GM21381 (cell line): Measurements from ENCODE around the gene BID.

ENCODE experiments used
- ATAC-seq: cut with Tn5 transposase; IDR thresholded peaks from one replicate; pipeline ENCODE4 v1.9.1; 2021; ENCODE audit warnings: mild to moderate bottlenecking, moderate library complexity; ENCODE audit not compliant: unreplicated experiment

BID gene

DNA sequence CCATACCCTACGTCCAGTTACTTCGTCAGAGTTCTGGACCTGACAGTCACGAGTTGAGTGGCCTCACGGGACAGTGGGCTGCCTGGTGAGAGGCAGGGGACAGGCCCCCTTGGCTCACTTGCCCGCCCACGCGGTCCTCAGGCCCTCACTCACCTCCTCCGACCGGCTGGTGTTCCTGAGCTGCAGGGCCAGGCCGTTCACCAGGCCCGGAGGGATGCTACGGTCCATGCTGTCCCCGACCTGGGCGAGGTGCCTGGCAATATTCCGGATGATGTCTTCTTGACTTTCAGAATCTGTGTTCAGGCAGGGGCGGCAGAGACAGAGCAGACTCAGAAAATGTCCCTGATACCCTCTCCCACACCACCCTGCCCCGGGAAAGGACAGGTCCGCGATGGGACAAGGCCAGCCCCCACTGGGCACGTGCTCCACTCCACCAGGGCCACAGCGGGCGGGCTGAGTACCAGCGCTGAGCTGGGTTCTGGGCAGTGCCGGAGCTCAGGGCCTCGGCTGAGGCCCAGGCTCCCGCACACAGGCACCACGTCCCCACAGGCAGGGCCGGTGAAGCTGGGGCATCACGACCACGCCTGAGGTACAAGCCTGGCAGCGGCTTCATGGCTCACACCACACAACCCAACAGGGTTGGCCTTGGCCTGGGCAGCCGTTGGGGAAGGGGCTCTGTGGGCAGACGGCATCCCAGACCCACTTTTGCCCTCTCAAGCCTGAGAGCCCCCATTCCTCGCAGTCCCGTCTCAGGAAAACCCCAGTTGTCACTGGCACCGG, 34.9 kb downstream of the BID start:
- no peak for ATAC-seq

DNA sequence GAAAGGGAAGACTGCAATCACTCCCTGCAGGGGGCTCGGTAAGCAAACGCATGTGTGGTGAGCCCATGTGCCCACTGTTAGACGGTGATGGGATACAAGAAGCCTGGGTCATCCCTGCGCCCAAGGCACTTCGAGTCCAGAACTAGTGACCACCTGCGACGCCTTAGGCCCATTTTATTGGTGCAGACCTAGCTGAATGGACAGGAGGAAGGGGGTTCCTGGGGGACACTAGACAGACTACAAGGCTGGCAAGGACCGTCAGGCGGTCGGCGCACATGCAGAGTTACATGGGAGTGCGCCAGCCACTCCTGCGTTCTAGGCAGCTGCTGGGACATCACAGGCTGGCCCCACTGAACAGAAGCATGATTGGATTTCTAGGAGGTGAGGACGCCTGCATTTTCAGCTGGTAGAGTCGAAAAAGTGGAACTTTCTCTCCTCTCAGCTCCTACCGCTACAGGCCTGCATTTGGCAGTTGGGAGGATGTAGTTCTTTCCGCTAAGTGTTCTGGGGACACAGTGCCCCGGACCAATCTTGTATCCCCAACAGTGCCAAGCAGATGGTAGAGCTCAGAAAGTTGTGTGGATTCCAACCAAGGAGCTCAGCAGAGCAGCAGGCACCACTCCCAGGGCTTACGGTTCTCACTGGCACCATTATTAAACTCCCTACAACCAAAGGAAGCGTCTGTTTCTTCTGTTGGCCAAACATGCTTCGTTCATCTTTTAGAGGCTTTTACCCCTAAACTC, 35.7 kb downstream of the BID start:
- ATAC-seq = no peak

DNA sequence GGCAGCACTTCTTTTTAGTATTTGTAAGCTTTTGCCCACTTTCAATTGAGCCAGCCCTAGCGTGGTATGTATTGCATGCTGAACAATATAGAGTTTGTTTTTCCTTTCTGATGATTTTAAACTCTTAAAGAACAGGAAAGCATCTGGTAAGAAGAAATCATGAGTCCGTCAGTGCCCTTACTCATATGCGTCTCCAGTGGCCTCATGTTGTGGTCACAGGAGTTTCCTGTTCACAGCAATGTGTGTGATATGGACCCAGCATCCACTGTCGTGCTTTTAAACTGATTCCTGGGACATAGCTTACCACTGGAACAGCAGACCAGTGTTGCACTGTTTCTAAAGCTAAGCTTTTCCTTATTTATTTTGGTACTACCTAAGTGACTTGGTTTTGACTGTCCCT, 40.1 kb downstream of the BID start:
- no peak for ATAC-seq

DNA sequence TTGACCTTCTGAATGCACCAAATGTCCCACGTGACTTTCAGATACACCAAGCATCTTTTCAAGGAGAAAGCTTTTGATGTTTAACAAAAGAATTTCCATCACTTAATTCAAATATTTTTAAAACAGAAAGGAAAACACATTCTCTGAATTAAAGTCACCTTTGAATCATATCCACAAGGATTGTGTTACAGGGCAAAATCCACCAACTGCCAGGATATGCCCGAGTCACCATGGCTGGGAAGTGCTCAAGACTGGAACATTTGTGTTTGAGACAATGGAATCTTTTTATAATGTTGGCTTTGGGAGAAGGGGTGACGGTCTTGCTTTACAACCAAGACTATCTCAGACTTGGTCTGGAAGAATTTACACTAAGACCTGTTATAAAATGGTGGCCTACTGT, 40.8 kb downstream of the BID start:
- no peak for ATAC-seq

DNA sequence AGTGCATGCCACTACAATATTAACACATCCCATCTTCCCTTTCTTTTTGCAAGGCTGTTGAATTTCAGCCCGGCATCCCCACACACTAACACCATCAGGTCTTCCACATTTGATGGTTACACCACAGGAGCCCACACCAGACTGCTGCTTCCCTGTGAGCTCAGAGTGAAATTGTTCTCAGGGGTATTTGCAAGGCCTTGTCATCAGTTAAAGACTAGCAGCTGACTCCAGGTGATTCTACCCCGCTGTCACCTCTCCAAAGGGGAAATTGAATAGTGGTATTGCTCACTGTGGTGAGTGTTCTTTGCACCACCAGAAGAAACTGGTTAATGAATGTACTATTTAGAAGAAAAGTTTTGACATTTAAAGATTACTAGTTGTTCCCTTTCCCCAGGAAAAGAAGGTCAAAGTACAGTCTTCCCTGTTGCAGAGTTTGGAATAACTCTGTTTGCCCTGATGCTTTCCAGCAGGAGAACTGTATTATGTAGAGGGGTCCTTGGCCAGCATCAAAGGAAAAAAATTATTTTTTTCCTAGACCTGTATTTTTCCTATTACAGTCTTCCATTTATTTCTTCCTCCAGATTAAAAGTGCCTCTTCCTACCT, 41.9 kb downstream of the BID start:
- no peak for ATAC-seq

DNA sequence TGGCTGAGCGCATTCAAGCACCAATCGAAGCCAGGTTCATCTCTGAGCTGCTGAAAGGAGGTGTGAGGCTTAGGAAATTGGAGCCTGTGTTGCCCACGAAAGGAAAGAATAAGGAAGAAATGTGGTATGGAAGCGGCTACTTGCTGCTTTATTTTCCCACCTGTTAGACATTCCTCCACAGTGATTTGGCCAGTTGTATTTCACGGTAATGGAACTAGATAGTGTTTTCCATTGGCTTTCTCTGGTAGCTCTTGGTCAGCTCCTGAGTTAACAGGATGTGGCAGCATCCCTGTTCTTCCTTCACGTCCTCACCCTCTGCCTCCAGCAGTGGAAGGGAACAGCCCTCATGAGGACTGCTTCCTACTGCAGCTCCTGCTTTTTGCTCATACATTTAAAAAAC, 44.7 kb downstream of the BID start:
- no peak for ATAC-seq

DNA sequence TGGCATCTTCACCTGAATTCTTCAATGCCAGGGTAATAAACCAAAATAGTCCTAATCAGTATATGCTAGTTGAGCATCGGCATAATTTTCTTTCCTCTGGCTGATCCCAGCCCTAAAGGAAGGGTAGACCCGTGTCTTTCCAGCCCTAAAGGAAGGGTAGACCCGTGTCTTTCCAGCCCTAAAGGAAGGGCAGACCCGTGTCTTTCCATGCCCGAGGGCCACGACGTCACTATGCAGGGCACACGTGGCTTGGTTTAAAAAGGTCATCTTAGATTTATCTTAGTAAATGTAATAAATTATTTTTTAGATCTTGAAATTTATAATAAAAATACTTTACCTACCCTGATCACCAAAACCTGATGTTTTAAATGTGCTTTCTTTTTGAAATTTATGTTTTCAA, 45.5 kb downstream of the BID start:
- ATAC-seq = no peak

DNA sequence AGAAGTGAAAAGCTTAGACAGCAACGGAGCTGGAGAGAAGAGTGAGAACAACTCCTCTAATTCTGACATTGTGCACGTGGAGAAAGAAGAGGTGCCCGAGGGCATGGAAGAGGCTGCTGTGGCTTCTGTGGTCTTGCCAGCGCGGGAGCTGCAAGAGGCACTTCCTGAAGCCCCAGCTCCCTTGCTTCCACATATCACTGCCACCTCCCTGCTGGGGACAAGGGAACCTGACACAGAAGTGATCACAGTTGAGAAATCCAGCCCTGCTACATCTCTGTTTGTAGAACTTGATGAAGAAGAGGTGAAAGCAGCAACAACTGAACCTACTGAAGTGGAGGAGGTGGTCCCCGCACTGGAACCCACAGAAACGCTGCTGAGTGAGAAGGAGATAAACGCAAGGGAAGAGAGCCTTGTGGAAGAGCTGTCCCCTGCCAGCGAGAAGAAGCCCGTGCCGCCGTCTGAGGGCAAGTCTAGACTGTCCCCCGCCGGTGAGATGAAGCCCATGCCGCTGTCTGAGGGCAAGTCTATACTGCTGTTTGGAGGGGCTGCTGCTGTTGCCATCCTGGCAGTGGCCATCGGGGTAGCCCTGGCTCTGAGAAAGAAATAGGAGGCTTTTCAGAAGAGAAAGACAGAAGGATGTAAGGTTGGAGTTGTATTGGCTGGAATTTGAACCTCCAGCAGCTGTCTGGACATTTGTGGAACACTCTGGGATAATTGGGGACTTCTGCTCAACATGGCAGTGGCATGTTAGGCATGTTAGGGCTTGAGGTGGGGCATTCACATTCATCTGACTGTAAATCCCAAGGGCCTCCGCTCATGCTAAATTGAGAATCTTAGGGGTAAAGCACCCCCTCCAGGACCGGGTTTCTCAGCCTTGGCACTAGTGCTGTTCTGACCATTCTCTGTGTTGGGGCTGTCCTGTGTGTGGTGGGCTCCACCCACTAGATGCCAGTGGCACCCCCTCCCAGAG, 47.1 kb downstream of the BID start:
- ATAC-seq = no peak

DNA sequence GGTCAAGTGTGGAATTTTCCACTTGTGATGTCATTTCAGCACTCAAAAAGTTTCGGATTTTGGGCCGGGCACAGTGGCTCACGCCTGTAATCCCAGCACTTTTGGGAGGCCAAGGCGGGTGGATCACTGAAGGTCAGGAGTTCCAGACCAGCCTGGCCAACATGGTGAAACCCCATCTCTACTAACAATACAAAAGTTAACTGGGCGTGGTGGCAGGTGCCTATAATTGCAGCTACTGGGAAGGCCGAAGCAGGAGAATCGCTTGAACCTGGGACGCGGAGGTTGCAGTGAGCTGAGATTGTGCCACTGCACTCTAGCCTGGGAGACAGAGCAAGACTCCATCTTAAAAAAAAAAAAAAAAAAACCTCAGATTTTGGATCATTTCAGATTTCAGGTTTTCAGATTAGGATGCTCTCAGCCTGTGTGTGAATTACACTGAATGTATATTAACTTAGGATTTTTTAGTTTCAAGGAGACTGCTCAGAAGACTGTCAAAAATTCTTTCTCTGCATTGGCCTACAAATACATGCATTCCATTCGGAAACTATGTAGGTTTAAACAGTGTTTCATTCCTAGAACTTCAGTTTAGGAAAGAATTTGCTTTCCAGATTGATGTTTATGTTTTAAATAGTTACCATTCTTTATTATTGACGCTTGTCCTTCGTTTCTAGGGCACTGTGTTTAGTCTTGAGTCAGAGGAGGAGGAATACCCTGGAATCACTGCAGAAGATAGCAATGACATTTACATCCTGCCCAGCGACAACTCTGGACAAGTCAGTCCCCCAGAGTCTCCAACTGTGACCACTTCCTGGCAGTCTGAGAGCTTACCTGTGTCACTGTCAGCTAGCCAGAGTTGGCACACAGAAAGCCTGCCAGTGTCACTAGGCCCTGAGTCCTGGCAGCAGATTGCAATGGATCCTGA, 48.0 kb downstream of the BID start:
- ATAC-seq = no peak

DNA sequence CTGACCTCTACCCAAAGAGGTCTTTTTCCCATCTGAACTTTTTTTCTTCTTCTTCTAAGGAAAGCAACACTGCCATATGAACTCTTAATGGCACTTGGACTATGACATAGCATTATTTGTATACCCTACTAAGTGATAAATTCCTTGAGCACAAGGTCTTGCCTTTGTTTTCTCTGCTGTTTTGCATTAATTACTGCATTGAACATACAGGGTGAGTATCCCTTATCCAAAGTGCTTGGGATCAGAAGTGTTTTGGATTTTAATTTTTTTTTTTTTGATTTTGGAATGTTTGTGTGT, 48.8 kb downstream of the BID start:
- ATAC-seq = no peak

DNA sequence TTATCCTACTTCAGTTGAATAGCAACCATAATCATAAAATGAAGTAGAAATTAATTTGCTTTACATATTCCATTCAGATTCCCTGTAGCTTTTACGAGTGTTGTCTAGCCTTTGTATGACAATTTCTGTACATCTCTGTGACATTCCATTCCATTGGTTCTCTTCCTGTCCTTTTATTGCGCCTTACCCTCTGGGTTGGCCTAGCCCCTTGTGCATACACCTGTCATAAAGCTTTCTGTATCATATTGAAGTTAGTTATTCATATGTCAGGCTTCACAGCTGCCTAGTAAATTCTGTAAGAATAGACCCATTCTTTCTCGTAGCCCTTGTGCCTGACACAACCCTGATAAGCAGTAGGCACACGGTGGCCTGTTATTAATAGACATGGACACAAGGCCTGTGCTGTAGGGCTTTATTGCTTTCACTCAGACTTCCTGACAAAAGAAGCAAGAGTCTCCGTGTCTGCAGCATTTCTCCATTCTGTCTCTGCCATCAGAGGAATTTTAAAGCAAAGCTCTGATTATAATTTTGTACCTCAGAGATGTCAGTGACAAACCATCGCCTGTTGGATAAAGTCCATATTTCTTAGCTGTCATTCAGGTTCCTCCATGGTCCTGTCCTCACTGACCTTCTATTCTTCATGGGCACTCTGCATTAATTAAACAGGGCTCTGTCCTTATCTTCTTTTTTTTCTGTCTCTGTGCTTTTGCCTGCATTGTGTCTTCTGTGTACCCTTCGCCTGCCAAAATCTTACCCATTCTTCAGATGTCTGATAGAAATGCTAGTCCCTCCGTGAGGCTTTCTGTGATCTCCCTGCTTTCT, 49.4 kb downstream of the BID start:
- no peak for ATAC-seq

DNA sequence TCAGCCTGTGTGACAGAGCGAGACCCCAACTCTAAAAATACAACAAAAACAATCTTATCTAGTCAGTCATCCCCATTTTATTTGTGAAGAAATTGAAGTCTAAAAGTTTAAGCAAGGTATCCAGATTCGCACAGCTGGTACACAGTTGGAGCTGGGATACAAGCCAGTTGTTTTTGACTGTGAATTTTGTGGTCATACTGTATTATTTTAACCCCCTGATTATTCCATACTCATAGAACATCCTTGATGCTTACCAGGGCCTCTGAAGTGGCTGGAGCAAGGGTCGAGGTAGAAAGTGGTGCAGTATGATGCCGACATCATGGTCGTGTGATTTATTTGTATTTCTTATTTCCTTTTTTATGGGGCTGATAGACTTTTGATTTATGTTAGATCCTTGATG, 50.0 kb downstream of the BID start:
- no peak for ATAC-seq

DNA sequence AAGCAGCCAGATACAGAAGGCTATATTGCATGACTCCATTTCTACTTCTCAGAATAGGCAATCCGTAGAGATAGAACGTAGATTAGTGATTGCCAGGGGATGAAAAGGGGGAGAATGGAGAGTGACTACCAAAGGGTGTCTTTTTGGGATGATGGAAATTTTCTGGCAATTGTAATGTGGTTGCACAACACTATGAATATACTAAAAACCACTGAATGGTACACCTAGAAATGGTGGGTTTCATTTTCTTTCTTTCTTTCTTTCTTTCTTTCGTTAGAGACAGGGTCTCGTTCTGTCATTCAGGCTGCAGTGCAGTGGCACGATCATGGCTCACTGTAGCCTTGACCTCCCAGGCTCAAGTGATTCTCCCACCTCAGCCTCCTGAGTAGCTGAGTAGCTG, 54.4 kb downstream of the BID start:
- ATAC-seq = no peak

DNA sequence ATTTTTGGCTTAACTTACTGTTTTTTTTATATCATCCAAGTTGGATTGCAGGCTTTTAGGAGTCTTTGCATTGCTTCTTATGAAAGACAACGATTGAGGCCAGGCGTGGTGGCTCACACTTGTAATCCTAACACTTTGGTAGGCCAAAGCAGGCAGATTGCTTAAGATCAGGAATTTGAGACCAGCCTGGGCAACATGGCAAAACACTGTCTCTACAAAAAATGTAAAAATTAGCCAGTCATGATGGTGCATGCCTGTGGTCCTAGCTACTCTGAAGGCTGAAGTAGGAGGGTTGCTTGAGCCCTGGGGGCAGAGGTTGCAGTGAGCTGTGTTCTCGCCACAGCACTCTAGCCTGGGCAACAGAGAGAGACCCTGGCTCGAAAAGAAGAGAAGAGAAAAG, 56.6 kb downstream of the BID start:
- no peak for ATAC-seq

DNA sequence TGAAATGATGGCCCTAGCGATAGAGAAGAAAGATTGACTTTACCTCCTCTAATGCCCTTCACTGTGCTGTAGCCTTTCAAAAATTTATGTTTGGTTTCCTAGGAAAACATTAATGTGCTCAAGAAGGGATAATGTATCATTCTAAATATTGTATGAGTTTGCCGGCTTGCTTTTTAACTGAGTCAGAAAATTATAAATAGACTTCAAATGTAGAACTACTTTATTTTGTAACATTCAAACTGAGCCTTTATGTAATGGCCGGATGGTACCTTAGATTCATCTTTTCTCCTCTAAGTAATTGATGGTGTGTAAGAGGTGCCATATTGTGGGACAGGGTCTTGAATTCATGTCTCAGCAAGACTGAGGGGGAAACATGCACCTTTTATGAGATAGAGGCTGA, 57.7 kb downstream of the BID start:
- ATAC-seq = no peak

DNA sequence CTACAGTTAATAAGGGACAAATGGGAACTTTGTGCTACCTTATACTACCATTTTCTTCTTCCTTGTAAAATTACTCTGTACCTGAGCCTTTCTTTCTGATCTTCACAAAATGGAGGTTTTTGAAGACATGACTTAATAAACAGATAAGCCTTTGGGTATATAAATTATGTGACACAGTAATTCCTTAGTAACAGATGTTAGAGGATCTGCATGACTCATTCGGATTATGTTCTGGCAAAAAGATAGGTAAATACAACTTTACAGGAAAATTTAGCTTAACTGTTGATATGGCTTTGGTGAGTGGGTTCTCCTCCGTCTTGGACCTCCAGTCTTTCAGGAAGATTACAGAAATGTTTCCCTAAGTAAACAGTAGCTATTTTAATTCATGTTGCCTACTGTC, 61.8 kb downstream of the BID start:
- no peak for ATAC-seq

DNA sequence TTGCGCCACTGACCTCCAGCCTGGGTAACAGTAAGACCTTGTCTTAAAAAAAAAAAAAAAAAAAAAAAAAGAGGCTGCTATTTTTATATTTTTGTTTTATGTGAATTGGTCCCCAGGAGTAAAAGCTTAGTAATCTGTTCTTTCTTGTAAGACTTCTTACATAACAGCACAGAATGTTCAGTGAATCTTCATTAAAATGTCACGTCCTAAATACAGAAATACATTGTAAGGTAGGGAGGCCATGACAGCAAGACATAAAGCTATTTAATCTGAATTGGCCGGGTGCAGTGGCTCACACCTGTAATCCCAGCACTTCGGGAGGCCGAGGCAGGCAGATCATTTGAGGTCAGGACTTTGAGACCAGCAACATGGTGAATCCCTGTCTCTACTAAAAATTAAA, 64.2 kb downstream of the BID start:
- no peak for ATAC-seq

DNA sequence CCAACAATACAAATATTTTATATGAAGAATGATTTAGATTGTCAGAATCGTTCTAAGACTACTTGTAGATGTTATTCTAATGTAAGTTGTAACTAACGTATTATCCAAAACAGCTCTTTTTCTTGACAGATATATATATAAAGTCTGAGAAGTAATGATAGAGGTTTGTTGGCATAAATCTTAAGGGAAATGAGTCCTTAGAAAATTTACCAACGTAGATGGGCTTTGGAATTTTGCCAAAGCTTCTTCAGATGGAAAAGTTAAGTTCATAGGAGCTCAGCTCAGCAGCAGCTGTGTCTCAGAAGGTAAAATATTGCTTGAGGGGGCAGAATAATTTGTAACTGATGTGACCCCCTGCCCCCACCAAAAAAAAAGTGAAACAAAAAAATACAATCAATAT, 66.7 kb downstream of the BID start:
- ATAC-seq = no peak

DNA sequence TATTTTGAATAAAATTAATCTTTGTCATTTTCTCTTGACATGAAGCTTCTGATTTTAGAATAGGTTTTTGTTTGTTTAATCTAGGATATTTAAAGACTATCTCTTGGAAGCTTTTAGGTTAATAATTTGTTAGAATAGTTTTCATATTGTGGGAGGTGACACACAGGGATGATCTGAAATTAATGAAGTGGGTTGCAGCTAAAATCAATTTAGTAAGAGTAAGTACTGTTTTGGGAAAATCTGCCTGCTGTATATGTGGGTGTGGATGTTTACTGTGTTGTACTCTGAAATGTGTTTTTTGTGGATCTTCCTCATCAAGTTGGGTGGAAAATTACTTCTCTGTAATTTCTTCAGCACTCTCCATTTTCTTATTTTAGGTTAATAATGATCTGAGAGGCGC, 67.3 kb downstream of the BID start:
- ATAC-seq = no peak
